SIG-M5 (cell line): Measurements from ENCODE around the gene LCAT.
"Not testable (repeated sequence)": the region's sequence is repeated elsewhere in the genome, so short reads cannot be mapped to it uniquely, and the experiment has no call there.

ENCODE experiments used
- DNase-seq: peaks from one replicate; lab custom pipeline; 2025; lab: John Stamatoyannopoulos, UW

LCAT gene

DNA sequence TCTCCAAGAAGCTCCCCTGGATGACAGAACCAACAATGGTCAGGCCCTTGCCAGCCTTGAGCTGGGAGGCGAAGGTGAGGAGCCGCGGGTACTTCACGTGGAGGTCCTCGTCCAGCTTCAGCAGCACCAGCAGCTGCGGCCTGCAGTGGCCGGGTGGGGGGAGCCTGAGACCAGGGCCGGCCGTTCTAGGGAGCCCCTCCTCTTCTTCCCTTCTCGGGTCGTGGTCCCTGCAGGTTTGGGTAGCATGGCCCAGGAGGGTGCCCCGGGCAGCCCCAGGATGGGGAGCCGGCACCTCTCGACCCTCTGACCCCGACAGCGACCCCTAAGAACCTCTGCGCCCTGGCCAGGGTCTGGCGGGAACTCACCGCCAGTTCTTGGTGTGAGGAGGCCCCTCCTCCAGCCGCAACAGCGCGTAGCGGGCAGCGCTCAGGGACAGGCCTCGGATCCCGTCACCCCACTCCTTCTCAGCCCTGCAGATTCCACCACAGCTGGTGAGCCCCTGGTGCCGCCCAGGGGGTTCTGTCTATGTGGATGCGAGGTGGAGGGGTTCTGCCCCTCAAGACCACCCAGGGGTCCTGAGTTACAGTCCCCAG is 3.1 kb upstream of the LCAT start:
- no peak for DNase-seq

- DNase-seq, result no peak
These were observed 2.2 kb upstream of the LCAT start for GRCh38 chr16:67946128-67946569.

DNA sequence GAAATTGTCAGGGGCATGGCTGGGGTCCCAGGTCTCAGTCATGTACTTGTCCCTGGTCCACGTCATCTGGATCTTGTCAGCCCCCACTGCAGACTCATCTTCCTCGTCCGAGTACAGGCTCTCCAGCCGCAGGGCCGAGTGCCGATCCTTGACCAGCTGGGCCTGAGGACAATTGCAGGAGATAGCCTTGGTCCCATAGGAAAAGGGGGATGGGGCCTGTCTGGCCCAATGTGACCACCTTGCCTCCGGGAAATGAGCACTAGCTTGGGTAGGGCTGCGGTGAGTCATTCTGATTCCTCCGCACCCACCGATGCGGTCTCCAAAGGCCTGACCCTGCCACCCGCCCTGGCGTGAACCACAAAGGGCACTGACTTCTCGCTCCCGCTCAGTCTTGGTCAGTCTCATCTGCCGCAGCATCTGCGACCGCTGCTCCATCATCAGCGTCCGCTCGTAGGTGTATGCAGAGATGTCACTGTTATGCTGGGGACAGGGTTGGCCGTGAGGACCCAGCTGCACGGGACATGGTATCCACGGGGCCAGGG is 1.5 kb upstream of the LCAT start:
- DNase-seq, result no peak

GRCh38 chr16:67944690-67945391 is 921 bp upstream of the LCAT start:
- DNase-seq, result no peak

- no peak for DNase-seq
These were observed 683 bp downstream of the LCAT start for GRCh38 chr16:67943256-67943618.

- DNase-seq, result no peak
These were observed 1.2 kb downstream of the LCAT start for GRCh38 chr16:67942510-67943255.

DNA sequence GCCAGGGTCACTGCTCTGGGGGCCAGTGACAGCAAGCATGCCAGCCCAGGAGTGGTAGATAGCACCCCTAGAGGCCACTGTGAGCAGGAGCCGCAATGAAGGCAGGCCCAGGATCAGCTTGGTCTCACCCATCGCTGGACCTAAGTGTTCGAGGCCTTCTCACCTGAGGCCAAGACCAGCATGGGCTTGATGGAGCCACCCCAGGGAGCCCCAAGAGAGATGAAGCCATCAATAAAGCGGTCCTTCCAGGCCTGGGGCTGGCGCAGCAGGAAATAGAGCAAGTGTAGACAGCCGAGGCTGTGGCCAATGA is 1.8 kb downstream of the LCAT start:
- no peak for DNase-seq

- DNase-seq, result no peak
These were observed 2.3 kb downstream of the LCAT start for GRCh38 chr16:67941469-67942199.

GRCh38 chr16:67940446-67941089 is 3.4 kb downstream of the LCAT start:
- DNase-seq, result no peak

GRCh38 chr16:67939507-67940445 is 4.1 kb downstream of the LCAT start:
- no peak for DNase-seq

DNA sequence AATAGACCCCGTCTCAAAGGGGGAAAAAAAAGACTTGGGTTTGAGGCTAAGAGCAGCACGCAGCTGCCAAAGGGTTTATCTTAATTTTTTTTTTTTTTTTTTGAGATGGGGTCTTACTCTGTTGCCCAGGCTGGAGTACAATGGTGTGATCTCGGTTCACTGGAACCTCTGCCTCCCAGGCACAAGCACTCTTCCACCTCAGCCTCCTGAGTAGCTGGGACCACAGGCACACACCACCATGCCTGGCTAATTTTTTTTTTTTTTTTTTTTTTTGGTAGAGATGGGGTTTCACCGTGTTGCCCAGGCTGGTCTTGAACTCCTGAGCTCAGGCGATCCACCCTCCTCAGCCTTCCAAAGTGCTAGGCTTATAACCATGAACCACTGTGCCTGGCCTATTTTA is 6.2 kb downstream of the LCAT start:
- not testable (repeated sequence) for DNase-seq

GRCh38 chr16:67936880-67937605 is 6.9 kb downstream of the LCAT start:
- DNase-seq, result peak; percentile 70

- no peak for DNase-seq
These were observed 7.6 kb downstream of the LCAT start, which contains the start of gene PSMB10 for GRCh38 chr16:67936124-67936879. Gene PSMB10, minus strand, starts transcription at chr16:67936850. Its CDS starts 101 bp downstream, at chr16:67936749.

GRCh38 chr16:67935402-67936123 is 8.4 kb downstream of the LCAT start:
- DNase-seq, result peak; percentile 75

GRCh38 chr16:67935101-67935401 is 8.9 kb downstream of the LCAT start:
- no peak for DNase-seq

GRCh38 chr16:67934306-67935100 is 9.4 kb downstream of the LCAT start:
- DNase-seq, result no peak

DNA sequence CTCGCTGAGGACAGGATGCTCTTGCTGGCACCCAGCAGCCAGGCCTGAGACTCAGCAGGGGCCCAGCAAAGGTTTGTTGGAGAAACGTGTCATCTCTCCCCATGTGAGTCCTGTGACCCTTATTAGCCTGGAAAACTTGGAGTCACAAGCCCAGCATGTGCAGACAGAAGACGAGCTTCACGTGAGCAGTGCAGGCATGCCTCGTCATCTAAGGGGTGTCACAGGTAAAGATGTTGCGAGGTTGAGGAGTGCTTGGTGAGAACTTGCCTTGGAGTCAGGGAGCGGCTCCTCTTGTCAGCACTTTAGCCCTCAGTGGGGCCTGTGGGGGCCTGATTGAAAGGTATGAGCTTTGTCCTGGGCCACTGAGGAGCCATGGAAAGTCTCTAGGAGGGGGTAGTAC is 10.1 kb downstream of the LCAT start:
- DNase-seq, result no peak

DNA sequence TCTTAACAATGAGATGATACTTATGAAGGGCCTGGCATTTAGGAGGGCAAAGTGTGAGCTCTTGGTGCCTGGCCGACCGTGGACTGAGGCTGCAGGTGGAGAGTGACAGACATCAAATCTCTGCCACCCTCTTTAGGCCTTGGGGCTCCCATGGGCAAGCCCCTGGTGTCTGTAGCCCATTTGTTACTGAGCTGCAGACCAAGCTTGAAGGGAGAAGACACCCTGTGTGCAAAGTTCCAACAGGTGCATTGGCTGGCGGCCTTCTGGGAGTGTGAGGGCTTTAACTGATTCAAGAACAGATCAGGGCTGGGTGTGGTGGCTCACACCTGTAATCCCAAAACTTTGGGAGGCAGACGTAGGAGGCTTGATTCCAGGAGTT is 11.5 kb downstream of the LCAT start:
- DNase-seq, result no peak
